ENCODE measurements around the gene SMYD3. TPM values are rescaled to one million over a fixed set of nuclear protein-coding genes. Genes with fewer than 3 reads are reported as not detected.

The SMYD3 gene
- total RNA-seq, 1 donor from 2014 or later: 23.8 TPM

DNA sequence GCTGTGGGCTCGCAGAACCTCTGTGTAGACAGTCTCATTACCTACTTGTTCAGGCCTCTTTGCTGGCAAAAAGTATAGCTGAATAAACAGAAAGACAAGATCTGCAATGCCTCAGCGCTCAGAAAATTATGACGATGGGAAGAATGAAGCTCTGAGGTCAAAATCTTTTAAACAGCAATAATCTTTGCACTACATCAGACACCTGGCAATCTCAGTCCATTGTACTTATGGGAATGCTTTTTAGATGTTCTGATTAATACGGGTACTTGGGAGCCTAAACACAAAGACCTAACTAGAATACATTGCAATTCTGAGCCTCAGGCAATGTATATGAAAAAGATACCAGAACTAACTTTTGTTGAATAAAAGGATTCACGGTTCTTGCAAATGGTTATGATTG, 410.7 kb downstream of the SMYD3 start:
- TF ChIP-seq, protein P1, sequence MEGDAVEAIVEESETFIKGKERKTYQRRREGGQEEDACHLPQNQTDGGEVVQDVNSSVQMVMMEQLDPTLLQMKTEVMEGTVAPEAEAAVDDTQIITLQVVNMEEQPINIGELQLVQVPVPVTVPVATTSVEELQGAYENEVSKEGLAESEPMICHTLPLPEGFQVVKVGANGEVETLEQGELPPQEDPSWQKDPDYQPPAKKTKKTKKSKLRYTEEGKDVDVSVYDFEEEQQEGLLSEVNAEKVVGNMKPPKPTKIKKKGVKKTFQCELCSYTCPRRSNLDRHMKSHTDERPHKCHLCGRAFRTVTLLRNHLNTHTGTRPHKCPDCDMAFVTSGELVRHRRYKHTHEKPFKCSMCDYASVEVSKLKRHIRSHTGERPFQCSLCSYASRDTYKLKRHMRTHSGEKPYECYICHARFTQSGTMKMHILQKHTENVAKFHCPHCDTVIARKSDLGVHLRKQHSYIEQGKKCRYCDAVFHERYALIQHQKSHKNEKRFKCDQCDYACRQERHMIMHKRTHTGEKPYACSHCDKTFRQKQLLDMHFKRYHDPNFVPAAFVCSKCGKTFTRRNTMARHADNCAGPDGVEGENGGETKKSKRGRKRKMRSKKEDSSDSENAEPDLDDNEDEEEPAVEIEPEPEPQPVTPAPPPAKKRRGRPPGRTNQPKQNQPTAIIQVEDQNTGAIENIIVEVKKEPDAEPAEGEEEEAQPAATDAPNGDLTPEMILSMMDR (conservative IDR thresholded peaks at IDR 0.05; ENCODE audit: low read depth, low read length): no peak
- H3K4me3 ChIP-seq (ENCODE audit: low read depth, low read length): no peak overlapping the region
- DNase-seq (ENCODE audit: low read depth): no peak

GRCh38 chr1:246095443-246095842, 411.6 kb downstream of the SMYD3 start:
- no peak overlapping the region for H3K4me3 ChIP-seq (ENCODE audit: low read depth, low read length)
- TF ChIP-seq, protein P1 (conservative IDR thresholded peaks at IDR 0.05; ENCODE audit: low read depth, low read length): no peak
- DNase-seq (ENCODE audit: low read depth): no peak

DNA sequence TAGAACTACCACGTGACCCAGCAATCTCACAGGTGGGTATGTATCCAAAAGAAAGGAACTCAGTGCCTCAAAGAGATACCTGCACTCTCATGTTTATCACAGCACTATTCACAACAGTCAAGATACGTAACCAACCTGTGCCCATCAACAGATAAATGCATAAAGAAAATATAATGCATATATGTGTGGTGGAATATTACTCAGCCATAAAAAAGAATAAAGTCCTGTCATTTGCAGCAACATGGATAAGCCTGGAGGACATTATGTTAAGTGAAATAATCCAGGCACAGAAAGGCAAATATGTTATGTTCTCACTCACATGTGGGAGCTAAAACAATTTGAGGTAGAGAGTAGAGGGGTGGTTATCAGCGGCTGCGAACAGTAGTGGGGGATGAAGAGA, 413.8 kb downstream of the SMYD3 start:
- no peak overlapping the region for H3K4me3 ChIP-seq (ENCODE audit: low read depth, low read length)
- TF ChIP-seq, protein P1 (conservative IDR thresholded peaks at IDR 0.05; ENCODE audit: low read depth, low read length): no peak
- DNase-seq (ENCODE audit: low read depth): no peak

- DNase-seq (ENCODE audit: low read depth): no peak
- TF ChIP-seq, protein P1 (conservative IDR thresholded peaks at IDR 0.05; ENCODE audit: low read depth, low read length): no peak
- H3K4me3 ChIP-seq (ENCODE audit: low read depth, low read length): no peak overlapping the region
Measured at GRCh38 chr1:246092136-246092535, 414.9 kb downstream of the SMYD3 start.

DNA sequence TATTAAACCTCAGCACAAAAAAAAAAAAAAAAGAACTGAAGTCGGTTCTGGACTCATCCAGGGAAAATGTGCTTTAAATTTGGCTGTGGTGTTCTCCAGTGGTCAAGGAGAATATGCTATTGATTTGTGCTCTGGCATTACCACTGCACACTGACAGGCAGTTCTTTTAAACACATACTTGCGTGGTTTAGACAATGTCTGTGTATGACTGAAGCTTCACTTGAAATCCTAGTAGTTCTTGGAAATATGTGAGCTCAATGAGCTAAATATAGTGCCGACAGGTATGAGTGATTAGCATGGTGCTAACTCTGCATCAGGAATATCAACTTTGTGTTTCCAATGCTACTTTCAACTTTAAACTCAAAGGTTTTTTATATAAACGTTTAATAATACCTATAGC, 415.6 kb downstream of the SMYD3 start:
- H3K4me3 ChIP-seq (ENCODE audit: low read depth, low read length): no peak overlapping the region
- no peak for DNase-seq (ENCODE audit: low read depth)
- TF ChIP-seq, protein P1 (conservative IDR thresholded peaks at IDR 0.05; ENCODE audit: low read depth, low read length): no peak

GRCh38 chr1:246086191-246086590, 420.9 kb downstream of the SMYD3 start:
- H3K4me3 ChIP-seq (ENCODE audit: low read depth, low read length): no peak overlapping the region
- DNase-seq (ENCODE audit: low read depth): no peak
- TF ChIP-seq, protein P1 (conservative IDR thresholded peaks at IDR 0.05; ENCODE audit: low read depth, low read length): no peak

GRCh38 chr1:246083416-246083815, 423.7 kb downstream of the SMYD3 start:
- TF ChIP-seq, protein P1 (conservative IDR thresholded peaks at IDR 0.05; ENCODE audit: low read depth, low read length): no peak
- no peak overlapping the region for H3K4me3 ChIP-seq (ENCODE audit: low read depth, low read length)
- DNase-seq (ENCODE audit: low read depth): no peak
